ENCODE results near the gene PNPLA7. TPM values are rescaled to one million over a fixed set of nuclear protein-coding genes. Genes with fewer than 3 reads are reported as not detected.

The PNPLA7 gene
- total and polyA plus RNA-seq, 2 of the 4 experiments (the other 2 are of a cell fraction), result under 0.01 to 0.89 TPM

GRCh38 chr9:137509198-137509597 is 41.0 kb downstream of the PNPLA7 start:
- in situ Hi-C loops (cut with MboI; ENCODE audit: low sequenced_read_pairs) (no loop called here), dilution Hi-C loops (cut with HindIII; ENCODE audit: low sequenced_read_pairs, unreplicated experiment) (no loop called here), intact Hi-C loops (cut with micrococcal nuclease) (no loop called here)
- POLR2A ChIA-PET (ENCODE audit: unreplicated experiment), result no interaction called here
- no peak overlapping the region for H3K14ac ChIP-seq (replicated peaks; ENCODE audit: low read depth, low read length)
- no peaks in the 10 kb centered on the region for H3K4me1 ChIP-seq (ENCODE audit: control insufficient read depth, insufficient read depth, low read length)
- CTCF ChIA-PET, result interaction anchor here (0.6 kb wide), 1 partner anchor 22 kb away, joined by 4 read pairs; no protein-coding TSS in a partner anchor
- 89% methylated on average over 14 of the region's 14 CpGs; no CpG with 5 or more reads in 1 of the 2 experiments for WGBS, 2 experiments (ENCODE audit: extremely low coverage in 2 of 2, insufficient read length in 1 of 2)
- H2BK15ac ChIP-seq (ENCODE audit: low read depth, low read length), result no peak overlapping the region
- H2AK5ac ChIP-seq (ENCODE audit: low read depth, low read length), result no peak overlapping the region
- DNase-seq (no peak), ATAC-seq (ENCODE audit: low read depth) (no peak)
- no peak overlapping the region for H3K4me3 ChIP-seq (ENCODE audit: insufficient read depth, low read depth, low read length)
- no peaks in the 10 kb centered on the region for H4K20me1 ChIP-seq (ENCODE audit: insufficient read depth, low read length)
- peaks cover 2% of the 10 kb centered on the region; the same call in 1 of the 2 replicates for H3K9me3 ChIP-seq (ENCODE audit: control insufficient read depth, insufficient read depth, low read length)
- no peak overlapping the region for H2BK5ac ChIP-seq (ENCODE audit: low read depth, low read length, poor library complexity, severe bottlenecking)
- no peak overlapping the region for H3K9ac ChIP-seq (ENCODE audit: low read depth, low read length)
- TF ChIP-seq ELK1 (IDR thresholded peaks at IDR 0.05; ENCODE audit: borderline replicate concordance, low read depth, low read length) (no peak), RCOR1 (IDR thresholded peaks at IDR 0.05; ENCODE audit: insufficient replicate concordance, low read length) (no peak), MXI1 (IDR thresholded peaks at IDR 0.05; ENCODE audit: borderline replicate concordance, low read depth, low read length) (no peak), SMC3 (IDR thresholded peaks at IDR 0.05; ENCODE audit: low read depth, low read length) (no peak), MAZ (IDR thresholded peaks at IDR 0.05; ENCODE audit: borderline replicate concordance, low read depth, low read length) (no peak), RFX5 (IDR thresholded peaks at IDR 0.05; ENCODE audit: low read depth, low read length) (no peak)
- H3K79me1 ChIP-seq (ENCODE audit: low read depth in 1 of 2, low read length in 2 of 2), result no peaks in the 10 kb centered on the region
- no peak overlapping the region for H4K91ac ChIP-seq (ENCODE audit: insufficient read depth, low read depth, low read length)
- H3K4ac ChIP-seq (ENCODE audit: low read depth, low read length), result no peak overlapping the region
- H3K27ac ChIP-seq (ENCODE audit: insufficient read depth, low read length), result no peak overlapping the region
- no peak overlapping the region for H2BK20ac ChIP-seq (ENCODE audit: low read depth, low read length)
- H2BK120ac ChIP-seq (ENCODE audit: low read depth, low read length), result no peak overlapping the region
- H3K9me1 ChIP-seq (ENCODE audit: insufficient read depth, low read length), result no peaks in the 10 kb centered on the region
- no peak overlapping the region for H2AK9ac ChIP-seq (replicated peaks; ENCODE audit: low read depth, low read length, poor library complexity)
- no peak overlapping the region for H4K8ac ChIP-seq (ENCODE audit: low read depth in 2 of 2, low read length in 2 of 2)
- H2AFZ ChIP-seq (replicated peaks; ENCODE audit: low read length, poor library complexity), result no peak overlapping the region
- H4K5ac ChIP-seq (ENCODE audit: low read depth, low read length), result no peak overlapping the region
- H3K56ac ChIP-seq (ENCODE audit: extremely low read depth, insufficient read depth, low read length), result no peak overlapping the region
- H3K27me3 ChIP-seq (ENCODE audit: control insufficient read depth, insufficient read depth, low read length), result no peaks in the 10 kb centered on the region; the same call in 1 of the 2 replicates
- no peak overlapping the region for H3K23ac ChIP-seq (ENCODE audit: low read depth, low read length)
- H3K36me3 ChIP-seq (ENCODE audit: control insufficient read depth, insufficient read depth, low read length), result no peaks in the 10 kb centered on the region
- no peak overlapping the region for H3K4me2 ChIP-seq (ENCODE audit: low read depth, low read length)
- H3K18ac ChIP-seq (ENCODE audit: low read depth, low read length), result no peak overlapping the region
- BruUV-seq (replicated peaks), result no TSS peak

Measured in IMR-90 (cell line).